Activated CD8-positive, alpha-beta memory T cell treated with anti-CD3 and anti-CD28 coated beads for 48 hours (primary cell): Measurements from ENCODE around the gene SMPDL3A.

Experiments
- DNase-seq, 3 experiments: peaks; one replicate each; pipeline ENCODE4 v3.0.0-alpha.2; 2020; ENCODE audit warnings: low read depth in 2 of 3, low spot score in 2 of 3

SMPDL3A gene

GRCh38 chr6:122803171-122803661, 14.2 kb downstream of the SMPDL3A start:
- no peak for DNase-seq

DNA sequence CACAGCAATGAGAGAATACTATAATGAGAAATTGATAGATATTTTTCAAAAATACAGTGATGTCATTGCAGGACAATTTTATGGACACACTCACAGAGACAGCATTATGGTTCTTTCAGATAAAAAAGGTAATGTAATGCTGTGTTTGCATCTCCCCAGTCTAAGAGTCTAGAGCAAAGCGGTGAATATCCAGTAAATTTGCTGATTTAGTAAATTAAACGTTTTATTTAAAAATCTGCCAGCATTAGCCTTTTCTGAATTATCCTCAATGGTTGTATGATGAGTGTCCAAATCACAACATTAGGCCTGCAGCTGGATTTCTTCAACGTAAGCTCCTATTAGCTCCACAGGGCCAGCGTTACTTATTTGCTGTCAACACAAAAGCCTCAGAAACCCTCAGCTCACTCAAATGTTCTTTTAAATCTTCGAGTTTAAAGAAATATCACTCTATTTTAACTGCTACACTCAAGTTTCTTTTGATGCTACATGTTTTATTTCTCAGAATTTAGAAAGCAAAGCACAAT, 16.0 kb downstream of the SMPDL3A start:
- DNase-seq: no peak

DNA sequence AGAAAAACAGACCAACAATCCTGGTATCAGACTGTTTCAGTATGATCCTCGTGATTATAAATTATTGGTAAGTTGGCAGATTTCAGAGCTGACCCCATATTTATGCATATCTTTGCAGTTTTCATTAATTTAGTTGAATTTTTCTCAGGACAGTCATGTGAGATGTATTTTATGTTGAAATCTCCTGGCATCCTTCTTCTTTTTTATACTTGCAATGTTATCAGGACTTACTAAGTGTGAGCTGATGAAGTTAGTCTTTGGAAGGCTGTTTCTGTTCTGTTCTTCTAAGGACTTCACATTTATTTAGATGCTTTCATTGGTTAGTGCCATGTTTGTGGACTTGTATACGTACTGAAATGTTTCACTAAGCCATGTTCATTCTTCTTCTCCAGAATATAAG, 17.2 kb downstream of the SMPDL3A start:
- DNase-seq: no peak

DNA sequence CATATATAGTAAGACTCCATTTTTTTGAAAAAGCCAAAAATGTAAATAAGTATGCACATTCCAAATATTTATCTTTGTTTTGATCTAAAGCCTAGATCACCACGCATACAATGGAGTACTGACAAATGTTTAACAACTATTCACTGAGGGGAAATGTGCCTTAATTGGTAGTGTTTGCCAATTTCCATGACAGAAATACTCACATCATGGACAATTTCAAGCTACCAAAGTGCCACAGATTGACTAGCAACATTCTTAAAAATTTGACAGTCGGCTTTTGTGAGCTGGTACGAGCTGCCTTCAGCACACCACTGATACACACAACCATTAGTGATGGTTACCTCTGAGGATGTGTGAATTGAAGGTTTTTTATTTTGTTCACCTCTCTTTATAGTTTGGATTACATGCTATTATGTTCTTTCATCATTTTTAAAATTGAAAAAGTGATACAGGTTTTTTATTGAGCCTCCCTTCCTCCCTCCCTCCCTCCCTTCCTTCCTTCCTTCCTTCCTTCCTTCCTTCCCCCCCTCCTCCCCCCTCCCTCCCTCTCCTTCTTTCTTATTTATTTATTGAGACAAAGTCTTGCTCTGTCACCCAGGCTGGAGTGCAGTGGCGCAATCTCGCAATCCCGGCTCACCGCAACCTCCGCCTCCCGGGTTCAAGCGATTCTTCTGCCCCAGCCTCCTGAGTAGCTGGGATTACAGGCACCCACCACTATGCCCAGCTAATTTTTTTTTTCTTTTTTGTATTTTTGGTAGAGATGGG, 19.2 kb downstream of the SMPDL3A start:
- DNase-seq: no peak

GRCh38 chr6:122809001-122809400, 19.9 kb downstream of the SMPDL3A start:
- no peak for DNase-seq

DNA sequence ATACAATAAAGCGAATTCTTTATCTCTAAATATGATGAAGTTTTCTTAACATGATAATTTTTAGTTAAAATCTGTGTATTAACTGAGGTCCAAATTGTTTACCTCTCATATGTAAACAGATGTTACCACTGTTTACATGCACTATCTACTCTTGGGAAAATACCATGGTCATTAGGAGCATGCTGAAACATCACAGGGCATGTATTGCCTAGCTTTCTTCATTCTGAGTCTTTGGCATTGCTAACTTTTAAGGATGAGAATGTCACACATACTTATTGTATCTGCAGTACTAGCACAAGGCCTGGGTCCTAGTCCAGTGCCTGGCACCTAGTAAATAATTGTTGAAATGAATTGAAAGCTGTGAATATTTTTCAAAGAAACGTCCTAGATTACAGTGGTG, 20.6 kb downstream of the SMPDL3A start:
- no peak for DNase-seq

DNA sequence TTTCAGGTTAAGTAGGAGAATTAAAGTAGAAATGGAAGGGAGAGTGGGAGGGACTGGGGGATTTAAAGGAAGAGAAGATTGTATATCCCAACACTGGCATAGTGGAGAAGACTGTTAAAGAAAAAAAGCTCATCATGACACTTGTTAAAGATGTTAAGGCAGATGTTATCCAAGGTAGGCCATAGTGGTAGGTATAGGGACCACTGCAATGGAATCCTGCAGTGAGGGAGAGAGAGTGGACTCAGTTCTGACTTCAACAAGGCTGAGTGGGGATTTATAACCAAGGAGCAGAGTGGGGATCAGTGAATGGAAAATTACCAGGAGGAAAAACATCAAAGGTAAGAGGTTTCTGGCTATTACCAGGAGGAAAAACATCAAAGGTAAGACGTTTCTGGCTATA, 21.1 kb downstream of the SMPDL3A start:
- DNase-seq: no peak

DNA sequence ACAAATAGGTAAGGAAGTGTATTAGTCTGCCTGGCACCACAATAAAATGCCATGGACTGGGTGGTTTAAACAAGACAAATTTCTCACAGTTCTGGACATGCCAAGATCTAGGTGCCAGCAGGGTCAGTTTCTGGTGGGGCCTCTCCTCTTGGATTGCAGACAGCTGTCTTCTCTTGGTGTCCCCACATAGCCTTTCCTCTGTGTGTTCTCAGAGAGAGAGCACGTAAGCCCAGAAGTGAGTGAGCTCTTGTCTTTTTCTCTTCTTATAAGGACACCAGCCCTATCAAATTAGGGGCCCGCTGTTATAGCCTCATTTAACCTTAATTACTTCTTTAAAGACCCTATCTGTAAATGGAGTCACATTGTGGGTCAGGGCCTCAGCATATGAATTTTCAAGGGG, 28.3 kb downstream of the SMPDL3A start:
- DNase-seq: no peak

- no peak for DNase-seq
These were observed 28.7 kb downstream of the SMPDL3A start for GRCh38 chr6:122817766-122818165.

GRCh38 chr6:122818866-122819265, 29.8 kb downstream of the SMPDL3A start:
- no peak for DNase-seq

DNA sequence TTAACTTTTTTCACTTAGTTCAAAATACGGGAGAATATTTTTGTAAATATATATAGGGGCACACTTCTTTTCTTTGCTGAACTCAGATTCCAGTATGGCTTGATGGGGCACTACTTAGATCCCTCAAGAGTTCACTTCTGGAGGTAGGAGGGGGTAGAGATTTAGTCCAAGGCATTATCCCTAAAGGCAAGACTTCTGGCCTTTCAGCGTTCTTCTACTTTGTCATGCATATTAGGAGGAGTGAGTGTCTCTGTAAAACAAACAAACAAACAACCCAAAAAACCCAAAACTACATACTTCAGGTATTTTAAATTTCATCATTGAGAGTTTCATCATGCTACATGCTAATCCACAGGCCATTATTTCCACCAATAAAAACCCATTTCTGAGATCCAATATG, 32.0 kb downstream of the SMPDL3A start:
- DNase-seq: no peak

DNA sequence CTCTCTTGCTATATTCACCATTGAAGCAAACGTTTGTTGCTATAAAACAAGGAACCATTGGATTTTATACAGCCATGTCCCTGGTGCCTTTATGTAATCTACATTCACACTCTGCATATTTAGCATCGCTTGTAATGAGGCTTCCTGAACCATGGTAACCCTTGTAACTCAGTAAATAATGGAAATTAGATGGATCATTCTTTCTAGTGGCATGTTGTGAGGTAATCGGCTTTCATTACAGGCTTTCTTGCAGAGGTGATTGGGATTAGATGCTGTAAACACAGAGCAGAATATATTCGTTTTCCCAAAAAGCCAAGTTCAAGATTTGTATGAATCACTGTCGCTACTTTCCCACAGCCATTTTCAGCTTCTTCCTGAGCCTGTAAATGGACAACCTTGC, 36.1 kb downstream of the SMPDL3A start:
- no peak for DNase-seq

GRCh38 chr6:122829456-122829855, 40.4 kb downstream of the SMPDL3A start:
- DNase-seq: no peak

DNA sequence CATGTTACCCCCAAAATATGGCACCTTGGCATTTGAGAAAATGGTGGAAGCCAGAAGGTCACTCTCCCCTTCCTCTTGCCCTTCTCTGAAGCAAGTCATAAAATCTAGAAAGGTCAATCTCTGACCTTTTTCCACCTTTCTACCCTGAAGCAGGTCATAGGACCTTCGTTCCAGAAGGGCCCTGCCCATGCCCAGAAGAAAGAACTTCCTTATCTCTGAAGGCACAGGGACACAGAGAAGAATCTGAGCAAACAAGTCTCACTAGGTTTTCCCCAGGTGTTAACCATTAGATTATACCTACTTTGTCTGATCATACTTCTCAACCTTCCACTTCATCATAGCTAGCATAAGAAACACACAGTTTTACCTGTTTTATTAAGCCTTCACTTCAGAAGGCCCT, 42.5 kb downstream of the SMPDL3A start:
- DNase-seq: no peak

GRCh38 chr6:122832459-122832858, 43.4 kb downstream of the SMPDL3A start:
- no peak for DNase-seq

DNA sequence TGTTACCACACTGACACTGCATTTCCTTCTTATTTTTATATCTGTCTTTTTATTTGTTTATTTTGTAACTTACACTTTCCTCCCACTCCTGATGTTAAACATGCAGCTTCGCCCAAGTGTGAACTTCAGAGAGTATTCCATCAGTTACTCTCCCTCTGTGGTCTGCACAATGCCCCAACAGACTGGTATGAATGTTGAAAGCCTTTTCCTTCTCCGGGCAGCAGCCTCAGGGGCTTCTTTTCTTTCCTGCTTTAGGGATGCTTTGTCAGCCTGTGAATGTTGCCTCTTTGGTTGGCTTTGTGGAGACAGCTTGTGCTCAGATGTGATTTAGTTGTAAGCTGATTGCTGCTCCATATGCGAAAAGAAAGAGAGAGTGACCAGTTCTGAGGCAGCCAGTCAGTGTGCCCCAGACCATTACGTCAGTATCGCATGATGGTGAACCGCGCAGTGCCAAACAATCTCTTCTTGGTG, 44.0 kb downstream of the SMPDL3A start:
- DNase-seq: no peak

DNA sequence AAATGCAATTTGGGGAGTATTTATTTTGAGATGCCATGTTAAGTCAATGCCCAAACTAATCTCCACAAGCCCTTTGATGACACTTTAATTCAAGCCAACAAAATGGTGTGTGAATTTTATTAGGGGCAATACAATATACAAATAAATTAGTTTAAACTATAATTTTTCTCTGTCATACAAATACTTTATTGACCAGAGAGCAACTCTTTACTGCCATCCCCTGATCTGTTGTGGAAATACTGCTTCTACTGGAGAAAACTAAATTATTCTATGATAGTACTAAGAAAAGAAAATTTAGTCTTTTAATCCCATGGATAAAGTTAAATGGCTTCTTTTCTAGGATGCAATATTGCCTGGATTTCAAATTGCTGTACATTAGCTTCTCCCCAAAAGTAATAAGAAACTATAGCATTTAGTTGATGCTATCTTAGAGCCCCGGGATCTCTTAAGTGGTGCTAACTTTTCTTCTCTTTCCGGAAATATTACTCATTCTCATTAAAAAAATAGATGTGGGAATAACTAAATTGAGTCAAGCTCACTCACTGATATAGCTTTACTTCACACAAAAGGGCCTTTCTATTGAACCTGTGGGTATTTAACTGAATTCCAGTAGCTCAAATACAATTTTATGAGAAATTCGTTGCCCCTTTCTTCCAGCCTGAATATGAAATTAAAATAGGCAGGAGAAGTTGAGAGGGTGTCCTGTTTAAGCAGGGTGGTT, 49.2 kb downstream of the SMPDL3A start:
- DNase-seq: no peak

- DNase-seq: peak in 2 of 3 experiments; percentile 4 to 34
These were observed 50.4 kb downstream of the SMPDL3A start for GRCh38 chr6:122839472-122839871.

GRCh38 chr6:122839906-122840305, 50.8 kb downstream of the SMPDL3A start:
- no peak for DNase-seq

DNA sequence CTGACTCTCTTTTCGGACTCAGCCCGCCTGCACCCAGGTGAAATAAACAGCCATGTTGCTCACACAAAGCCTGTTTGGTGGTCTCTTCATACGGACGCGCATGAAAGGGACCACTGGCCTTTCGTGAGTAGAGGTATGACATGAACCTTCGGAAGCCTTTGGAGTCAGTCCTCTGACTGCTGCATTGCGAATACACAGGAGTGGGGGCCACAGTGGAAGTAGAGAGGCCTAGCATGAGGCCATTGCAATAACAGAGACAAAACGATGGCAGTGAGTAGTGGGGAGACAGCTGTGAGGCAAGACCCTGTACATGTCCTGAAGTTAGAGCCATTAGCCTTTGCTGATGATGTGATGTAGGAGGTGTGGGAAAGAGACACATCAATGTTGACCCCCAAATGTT, 56.4 kb downstream of the SMPDL3A start:
- DNase-seq: no peak

GRCh38 chr6:122845916-122846612, 57.0 kb downstream of the SMPDL3A start:
- DNase-seq: no peak
